ENCODE measurements around the gene SLC25A26.
A peak's percentile ranks its signal among the peaks of the same experiment; 100 is the strongest.
"Not testable (repeated sequence)": the region's sequence is repeated elsewhere in the genome, so short reads cannot be mapped to it uniquely, and the experiment has no call there.

The SLC25A26 gene

GRCh38 chr3:66220602-66221377, at the start of gene SLC25A26:
SLC25A26 (plus strand) TSS chr3:66221001; CDS start chr3:66221095, 94 bp downstream.
- peak; percentile 96 for DNase-seq (ENCODE audit: low read depth, low spot score)

GRCh38 chr3:66172394-66172793, 48.4 kb upstream of the SLC25A26 start:
- DNase-seq (ENCODE audit: low read depth, low spot score): no peak

- DNase-seq (ENCODE audit: low read depth, low spot score): no peak
Measured at GRCh38 chr3:66177026-66177425, 43.8 kb upstream of the SLC25A26 start.

- DNase-seq (ENCODE audit: low read depth, low spot score): peak; percentile 38
Measured at GRCh38 chr3:66178206-66178605, 42.6 kb upstream of the SLC25A26 start.

- DNase-seq (ENCODE audit: low read depth, low spot score): no peak
Measured at GRCh38 chr3:66179793-66180192, 41.0 kb upstream of the SLC25A26 start.

GRCh38 chr3:66181764-66182163, 39.0 kb upstream of the SLC25A26 start:
- DNase-seq (ENCODE audit: low read depth, low spot score): no peak

- no peak for DNase-seq (ENCODE audit: low read depth, low spot score)
Measured at GRCh38 chr3:66182246-66182645, 38.6 kb upstream of the SLC25A26 start.

GRCh38 chr3:66186545-66186944, 34.3 kb upstream of the SLC25A26 start:
- DNase-seq (ENCODE audit: low read depth, low spot score): no peak

DNA sequence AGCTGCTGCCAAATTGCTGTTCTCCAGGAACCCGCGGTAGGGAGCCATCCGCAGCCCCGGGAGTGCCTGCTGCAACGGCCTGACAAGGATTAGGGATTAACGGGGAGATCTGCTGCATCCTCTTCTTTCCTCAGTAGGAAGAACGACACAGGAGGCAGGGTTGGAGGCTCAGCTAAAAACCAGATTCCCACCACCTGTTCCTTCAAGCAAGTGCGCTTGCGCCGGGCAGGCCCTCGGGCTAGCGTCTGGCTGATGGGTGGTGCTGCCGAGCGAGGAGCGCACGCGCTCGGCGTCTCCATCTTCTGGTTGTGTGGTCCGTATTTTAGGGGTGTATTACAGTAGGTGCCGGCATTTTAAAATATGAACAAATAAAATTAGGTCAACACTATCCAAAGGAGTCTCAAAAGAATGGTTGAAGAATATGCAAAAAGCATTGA, 25.4 kb upstream of the SLC25A26 start:
- DNase-seq (ENCODE audit: low read depth, low spot score): peak; percentile 86

- DNase-seq (ENCODE audit: low read depth, low spot score): no peak
Measured at GRCh38 chr3:66196633-66197032, 24.2 kb upstream of the SLC25A26 start.

- DNase-seq (ENCODE audit: low read depth, low spot score): no peak
Measured at GRCh38 chr3:66198437-66199088, 22.2 kb upstream of the SLC25A26 start.

DNA sequence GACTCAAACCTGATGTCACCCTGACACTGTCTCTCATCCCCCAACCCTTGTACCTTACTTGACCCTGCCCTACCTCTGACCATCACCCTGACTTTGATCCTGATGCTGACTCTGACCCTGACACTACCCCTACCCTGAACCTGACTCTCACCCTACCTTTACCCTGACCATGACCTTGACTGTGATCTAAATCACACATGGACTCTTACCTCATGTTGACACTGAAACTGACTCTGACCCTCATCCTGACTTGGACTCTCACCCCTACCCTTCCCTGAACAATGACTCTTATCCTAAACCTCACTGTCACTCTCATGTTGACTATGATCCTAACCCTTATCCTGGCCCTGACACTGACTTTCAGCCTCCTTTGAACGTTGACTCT, 21.7 kb upstream of the SLC25A26 start:
- DNase-seq (ENCODE audit: low read depth, low spot score): no peak

GRCh38 chr3:66200147-66200546, 20.7 kb upstream of the SLC25A26 start:
- DNase-seq (ENCODE audit: low read depth, low spot score): no peak

- DNase-seq (ENCODE audit: low read depth, low spot score): no peak
Measured at GRCh38 chr3:66200786-66201185, 20.0 kb upstream of the SLC25A26 start.

DNA sequence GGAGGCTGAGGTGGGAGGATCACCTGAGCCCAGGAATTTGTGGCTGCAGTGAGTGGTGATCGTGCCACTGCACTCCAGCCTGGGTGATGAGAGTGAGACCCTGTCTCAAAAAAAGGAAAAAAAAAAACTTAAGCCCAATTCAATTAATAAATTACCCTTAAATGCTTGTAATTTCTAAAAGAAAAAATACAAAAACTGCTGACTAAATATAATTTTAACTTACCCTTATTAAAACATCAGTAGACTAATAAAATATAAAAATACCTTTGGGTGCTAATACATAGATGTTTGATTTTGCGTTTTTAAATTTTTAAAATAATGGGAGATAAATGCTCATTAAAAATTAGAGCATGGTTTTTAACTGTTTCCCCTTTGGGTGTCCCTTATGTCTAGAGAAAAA, 17.5 kb upstream of the SLC25A26 start:
- DNase-seq (ENCODE audit: low read depth, low spot score): no peak

GRCh38 chr3:66206806-66207205, 14.0 kb upstream of the SLC25A26 start:
- no peak for DNase-seq (ENCODE audit: low read depth, low spot score)

DNA sequence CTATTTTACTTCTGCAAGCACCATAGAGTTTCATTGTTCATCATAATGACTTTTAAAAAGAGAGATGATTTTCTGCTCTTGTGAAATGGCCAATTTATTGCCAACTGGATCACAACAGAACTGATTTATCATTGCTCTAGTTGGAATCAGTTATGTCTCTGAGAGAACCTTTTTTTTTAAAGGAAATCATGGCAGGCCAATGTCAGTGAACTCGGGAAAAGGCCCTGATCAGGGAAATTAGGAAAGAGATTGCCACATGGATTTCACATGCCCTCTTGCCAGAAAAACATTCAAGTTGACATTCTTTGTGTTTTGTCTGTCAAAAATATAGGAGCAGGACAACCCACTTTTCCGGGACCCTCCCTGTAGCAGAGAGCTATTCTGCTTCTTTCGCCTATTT, 12.6 kb upstream of the SLC25A26 start:
- DNase-seq (ENCODE audit: low read depth, low spot score): no peak

- DNase-seq (ENCODE audit: low read depth, low spot score): no peak
Measured at GRCh38 chr3:66210687-66211295, 10.0 kb upstream of the SLC25A26 start.

GRCh38 chr3:66211779-66212178, 9.0 kb upstream of the SLC25A26 start:
- DNase-seq (ENCODE audit: low read depth, low spot score): no peak

DNA sequence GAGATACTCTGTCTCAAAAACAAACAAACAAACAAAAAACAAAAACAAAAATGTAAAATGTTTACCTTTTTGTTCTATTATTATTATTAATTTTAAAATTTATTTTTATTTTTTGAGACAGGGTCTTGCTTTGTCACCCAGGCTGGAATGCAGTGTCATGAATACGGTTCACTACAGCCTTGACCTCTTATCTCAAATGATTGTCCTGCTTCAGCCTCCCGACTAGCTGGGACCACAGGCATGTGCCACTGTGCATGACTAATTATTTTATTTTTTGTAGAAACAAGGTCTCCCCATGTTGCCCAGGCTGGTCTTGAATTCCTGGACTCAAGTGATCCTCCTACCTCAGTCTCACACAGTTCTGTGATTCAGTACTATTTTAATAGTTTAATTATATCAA, 5.7 kb upstream of the SLC25A26 start:
- DNase-seq (ENCODE audit: low read depth, low spot score): no peak

GRCh38 chr3:66220066-66220465, 735 bp upstream of the SLC25A26 start:
- no peak for DNase-seq (ENCODE audit: low read depth, low spot score)

DNA sequence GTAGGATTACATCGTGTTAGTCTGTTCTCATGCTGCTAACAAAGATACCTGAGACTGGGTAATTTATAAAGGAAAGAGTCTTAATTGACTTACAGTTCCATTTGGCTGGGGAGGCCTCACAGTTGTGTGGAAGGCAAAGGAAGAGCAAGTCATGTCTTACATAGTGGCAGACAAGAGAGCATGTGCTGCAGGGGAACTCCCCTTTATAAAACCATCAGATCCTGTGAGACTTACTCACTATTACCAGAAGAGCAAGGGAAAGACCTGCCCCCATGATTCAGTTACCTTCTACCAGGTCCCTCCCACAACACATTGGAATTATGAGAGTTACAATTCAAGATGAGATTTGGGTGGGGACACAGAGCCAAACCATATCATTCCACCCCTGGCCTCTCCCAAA, 3.4 kb downstream of the SLC25A26 start:
- no peak for DNase-seq (ENCODE audit: low read depth, low spot score)

DNA sequence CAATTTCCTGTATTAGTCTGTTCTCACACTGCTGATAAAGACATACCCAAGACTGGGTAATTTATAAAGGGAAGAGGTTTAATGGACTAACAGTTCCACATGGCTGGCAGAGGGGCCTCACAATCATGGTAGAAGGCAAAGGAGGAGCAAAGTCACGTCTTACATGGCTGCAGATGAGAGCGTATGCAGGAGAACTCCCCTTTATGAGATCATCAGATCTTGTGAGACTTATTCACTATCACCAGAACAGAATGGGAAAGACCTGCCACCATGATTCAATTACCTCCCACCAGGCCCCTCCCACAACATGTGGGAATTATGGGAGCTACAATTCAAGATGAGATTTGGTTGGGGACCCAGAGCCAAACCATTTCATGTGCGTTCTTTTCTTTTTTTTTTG, 5.3 kb downstream of the SLC25A26 start:
- not testable (repeated sequence) for DNase-seq (ENCODE audit: low read depth, low spot score)
